ENCODE data around the gene TMEM88. TPM values are rescaled to one million over a fixed set of nuclear protein-coding genes. Genes with fewer than 3 reads are reported as not detected.

Gene TMEM88
- total RNA-seq, 2 experiments from 2014 or later: 0.41 to 4.0 TPM

- no peaks in the 10 kb centered on the region for H3K9me3 ChIP-seq (ENCODE audit: low read length)
- ChIA-PET CTCF (ENCODE audit: unreplicated experiment) (interaction anchor here (0.6 to 1.2 kb wide), 3 partner anchors 10 to 317 kb away, joined by 3 to 9 read pairs (median 5); partner anchors contain the start of gene PER1), POLR2A (interaction anchor here (0.8 to 1.5 kb wide), 2 partner anchors 10 to 147 kb away, joined by 3 to 5 read pairs; partner anchors contain the start of gene TP53)
- H4K20me1 ChIP-seq (ENCODE audit: insufficient read depth, low read length): no peaks in the 10 kb centered on the region
- H3K79me2 ChIP-seq (ENCODE audit: insufficient read depth, low read depth, low read length): peaks cover 19% of the 10 kb centered on the region; the same call in 1 of the 2 replicates
- H2AFZ ChIP-seq (ENCODE audit: low read length): peak overlapping the region; percentile 42; the same call in 1 of the 2 replicates
- H3K4me2 ChIP-seq (ENCODE audit: low read length): peak overlapping the region; percentile 93
- no peak for TF ChIP-seq EZH2phosphoT487 (IDR thresholded peaks at IDR 0.05; ENCODE audit: borderline replicate concordance, low read depth, low read length)
- no peak for TF ChIP-seq CTCF (conservative IDR thresholded peaks at IDR 0.05; ENCODE audit: low read length)
- peaks cover 33% of the 10 kb centered on the region for H3K4me1 ChIP-seq (ENCODE audit: insufficient read depth, low read length, poor library complexity, severe bottlenecking)
- intact Hi-C loops (cut with micrococcal nuclease; ENCODE audit: unreplicated experiment): loop anchor here (10.0 kb wide), 1 partner anchor 320 kb away; the partner anchor contains the start of gene PER1
- BruUV-seq (replicated peaks): no TSS peak
- no peaks in the 10 kb centered on the region for H3K36me3 ChIP-seq (ENCODE audit: insufficient read depth, low read length)
- no peak for DNase-seq (ENCODE audit: low spot score)
- peak overlapping the region; percentile 78 for H3K4me3 ChIP-seq (ENCODE audit: low read depth, low read length, poor library complexity, severe bottlenecking)
- H3K9me2 ChIP-seq (ENCODE audit: insufficient read depth, low read length): no peaks in the 10 kb centered on the region
- peak overlapping the region; percentile 91 for H3K27ac ChIP-seq (ENCODE audit: low read depth, low read length, poor library complexity, severe bottlenecking)
Observed at GRCh38 chr17:7834542-7834956, 20.3 kb upstream of the TMEM88 start.

- no peaks in the 10 kb centered on the region for H3K9me2 ChIP-seq (ENCODE audit: insufficient read depth, low read length)
- peak overlapping the region; percentile 78 for H3K4me3 ChIP-seq (ENCODE audit: low read depth, low read length, poor library complexity, severe bottlenecking)
- H3K36me3 ChIP-seq (ENCODE audit: insufficient read depth, low read length): peaks cover 1% of the 10 kb centered on the region; the same call in 1 of the 2 replicates
- H3K79me2 ChIP-seq (ENCODE audit: insufficient read depth, low read depth, low read length): peaks cover 26% of the 10 kb centered on the region; the same call in 1 of the 2 replicates
- H3K27ac ChIP-seq (ENCODE audit: low read depth, low read length, poor library complexity, severe bottlenecking): peak overlapping the region; percentile 91
- DNase-seq (ENCODE audit: low spot score): peak; percentile 95
- H3K9me3 ChIP-seq (ENCODE audit: low read length): no peaks in the 10 kb centered on the region
- peak overlapping the region; percentile 42; the same call in 1 of the 2 replicates for H2AFZ ChIP-seq (ENCODE audit: low read length)
- H4K20me1 ChIP-seq (ENCODE audit: insufficient read depth, low read length): no peaks in the 10 kb centered on the region
- POLR2A ChIA-PET: interaction anchor here (0.7 to 1.5 kb wide), 3 partner anchors 10 to 353 kb away, joined by 3 to 6 read pairs (median 5); partner anchors contain the start of gene TP53
- H3K4me1 ChIP-seq (ENCODE audit: insufficient read depth, low read length, poor library complexity, severe bottlenecking): peaks cover 40% of the 10 kb centered on the region
- BruUV-seq (replicated peaks): no TSS peak
- H3K4me2 ChIP-seq (ENCODE audit: low read length): peak overlapping the region; percentile 93
- CTCF ChIA-PET (ENCODE audit: unreplicated experiment): interaction anchor here (0.5 to 1.2 kb wide), 4 partner anchors 10 to 317 kb away, joined by 3 to 9 read pairs (median 4); partner anchors contain the start of gene PER1
- no peak for TF ChIP-seq EZH2phosphoT487 (IDR thresholded peaks at IDR 0.05; ENCODE audit: borderline replicate concordance, low read depth, low read length)
- TF ChIP-seq CTCF (conservative IDR thresholded peaks at IDR 0.05; ENCODE audit: low read length): peak; percentile 81
- intact Hi-C loops (cut with micrococcal nuclease; ENCODE audit: unreplicated experiment): loop anchor here (1.0 to 10.0 kb wide), 8 partner anchors 8 to 583 kb away; partner anchors contain the start of genes CTDNEP1, ELP5, HES7 and NAA38
Observed at GRCh38 chr17:7834957-7835813, 19.7 kb upstream of the TMEM88 start.
